DMS79 treated with DMSO at 0.1 percent for 48 hours (cell line): ENCODE data around the gene OR52B6.
"Not testable (repeated sequence)": the region's sequence is repeated elsewhere in the genome, so short reads cannot be mapped to it uniquely, and the experiment has no call there.

Experiments used
- DNase-seq: peaks from one replicate; lab custom pipeline; 2025; lab: John Stamatoyannopoulos, UW

The OR52B6 gene

GRCh38 chr11:5580577-5580976, at the start of gene OR52B6:
Gene OR52B6 (plus strand): TSS chr11:5580877. CDS start chr11:5580877, 0 bp downstream.
- DNase-seq = no peak

GRCh38 chr11:5531053-5531831, 49.4 kb upstream of the OR52B6 start:
- DNase-seq = no peak

- no peak for DNase-seq
Measured at GRCh38 chr11:5534046-5534445, 46.6 kb upstream of the OR52B6 start.

- no peak for DNase-seq
Measured at GRCh38 chr11:5536482-5536881, 44.2 kb upstream of the OR52B6 start.

- DNase-seq = no peak
Measured at GRCh38 chr11:5541427-5541826, 39.2 kb upstream of the OR52B6 start.

- DNase-seq = no peak
Measured at GRCh38 chr11:5546457-5546856, 34.2 kb upstream of the OR52B6 start.

- no peak for DNase-seq
Measured at GRCh38 chr11:5547982-5548381, 32.7 kb upstream of the OR52B6 start.

- DNase-seq = no peak
Measured at GRCh38 chr11:5548440-5548839, 32.2 kb upstream of the OR52B6 start, which contains the start of gene OR52H1. Gene OR52H1 (minus strand): TSS chr11:5548540. CDS start chr11:5545505, 3,035 bp downstream.

GRCh38 chr11:5550440-5551095, 30.1 kb upstream of the OR52B6 start:
- no peak for DNase-seq

GRCh38 chr11:5553343-5553742, 27.3 kb upstream of the OR52B6 start:
- DNase-seq = no peak

- DNase-seq = no peak
Measured at GRCh38 chr11:5556596-5557188, 24.0 kb upstream of the OR52B6 start.

- DNase-seq = no peak
Measured at GRCh38 chr11:5557751-5558150, 22.9 kb upstream of the OR52B6 start.

- no peak for DNase-seq
Measured at GRCh38 chr11:5564259-5565019, 16.2 kb upstream of the OR52B6 start.

- DNase-seq = no peak
Measured at GRCh38 chr11:5574654-5575053, 6.0 kb upstream of the OR52B6 start.

GRCh38 chr11:5575152-5575551, 5.5 kb upstream of the OR52B6 start:
- no peak for DNase-seq

GRCh38 chr11:5577101-5577500, 3.6 kb upstream of the OR52B6 start:
- no peak for DNase-seq

- no peak for DNase-seq
Measured at GRCh38 chr11:5581014-5581413, 337 bp downstream of the OR52B6 start.

GRCh38 chr11:5584458-5584857, 3.8 kb downstream of the OR52B6 start:
- not testable (repeated sequence) for DNase-seq

GRCh38 chr11:5589906-5590305, 9.2 kb downstream of the OR52B6 start:
- not testable (repeated sequence) for DNase-seq

GRCh38 chr11:5591613-5592012, 10.9 kb downstream of the OR52B6 start:
- no peak for DNase-seq

- DNase-seq = no peak
Measured at GRCh38 chr11:5592615-5593014, 11.9 kb downstream of the OR52B6 start.

- no peak for DNase-seq
Measured at GRCh38 chr11:5593146-5593545, 12.5 kb downstream of the OR52B6 start.
